ENCODE measurements around the gene POC1A.

POC1A gene

DNA sequence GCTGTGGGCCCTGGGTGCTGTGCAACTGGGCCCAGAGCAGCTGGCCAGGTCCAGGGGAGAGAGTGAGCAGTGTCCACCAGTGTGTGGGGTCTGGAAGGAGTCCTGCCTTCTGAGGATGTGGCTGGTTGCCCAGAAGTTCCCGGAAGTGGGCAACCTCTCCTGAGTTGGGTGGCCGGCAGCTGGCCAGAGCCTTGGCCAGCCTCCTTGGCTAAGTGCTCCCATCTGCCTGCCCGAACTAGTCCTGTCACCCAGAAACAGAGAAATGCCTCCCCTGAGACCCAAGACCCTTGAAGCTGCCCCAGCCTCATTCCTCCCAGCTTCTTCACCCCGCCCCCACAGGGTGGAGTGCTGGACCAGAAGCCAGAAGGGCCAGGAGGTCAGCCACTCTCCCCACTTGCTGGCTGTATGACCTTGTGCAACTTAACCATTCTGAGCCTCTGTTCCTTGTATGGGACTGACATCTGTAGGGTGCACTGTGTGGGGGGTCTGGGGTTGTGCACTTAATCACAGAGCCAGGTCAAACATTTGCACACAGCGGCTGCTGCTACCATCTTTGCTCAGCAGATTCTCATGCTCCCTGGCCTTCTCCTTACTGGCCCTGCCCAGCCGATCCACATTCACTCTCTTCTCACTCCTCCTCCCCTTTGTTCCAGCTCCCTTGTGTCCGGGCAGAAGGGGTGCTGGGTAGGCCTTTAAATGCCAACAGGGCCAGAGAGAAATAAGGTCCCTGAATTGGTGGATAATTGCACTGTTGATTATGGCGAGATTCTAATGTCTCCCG lies 36.3 kb upstream of the POC1A start:
- TF ChIP-seq, protein P1, sequence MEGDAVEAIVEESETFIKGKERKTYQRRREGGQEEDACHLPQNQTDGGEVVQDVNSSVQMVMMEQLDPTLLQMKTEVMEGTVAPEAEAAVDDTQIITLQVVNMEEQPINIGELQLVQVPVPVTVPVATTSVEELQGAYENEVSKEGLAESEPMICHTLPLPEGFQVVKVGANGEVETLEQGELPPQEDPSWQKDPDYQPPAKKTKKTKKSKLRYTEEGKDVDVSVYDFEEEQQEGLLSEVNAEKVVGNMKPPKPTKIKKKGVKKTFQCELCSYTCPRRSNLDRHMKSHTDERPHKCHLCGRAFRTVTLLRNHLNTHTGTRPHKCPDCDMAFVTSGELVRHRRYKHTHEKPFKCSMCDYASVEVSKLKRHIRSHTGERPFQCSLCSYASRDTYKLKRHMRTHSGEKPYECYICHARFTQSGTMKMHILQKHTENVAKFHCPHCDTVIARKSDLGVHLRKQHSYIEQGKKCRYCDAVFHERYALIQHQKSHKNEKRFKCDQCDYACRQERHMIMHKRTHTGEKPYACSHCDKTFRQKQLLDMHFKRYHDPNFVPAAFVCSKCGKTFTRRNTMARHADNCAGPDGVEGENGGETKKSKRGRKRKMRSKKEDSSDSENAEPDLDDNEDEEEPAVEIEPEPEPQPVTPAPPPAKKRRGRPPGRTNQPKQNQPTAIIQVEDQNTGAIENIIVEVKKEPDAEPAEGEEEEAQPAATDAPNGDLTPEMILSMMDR (IDR thresholded peaks at IDR 0.05; ENCODE audit: low read depth, low read length): no peak
- no peak overlapping the region for H3K4me3 ChIP-seq (ENCODE audit: low read depth, low read length)

DNA sequence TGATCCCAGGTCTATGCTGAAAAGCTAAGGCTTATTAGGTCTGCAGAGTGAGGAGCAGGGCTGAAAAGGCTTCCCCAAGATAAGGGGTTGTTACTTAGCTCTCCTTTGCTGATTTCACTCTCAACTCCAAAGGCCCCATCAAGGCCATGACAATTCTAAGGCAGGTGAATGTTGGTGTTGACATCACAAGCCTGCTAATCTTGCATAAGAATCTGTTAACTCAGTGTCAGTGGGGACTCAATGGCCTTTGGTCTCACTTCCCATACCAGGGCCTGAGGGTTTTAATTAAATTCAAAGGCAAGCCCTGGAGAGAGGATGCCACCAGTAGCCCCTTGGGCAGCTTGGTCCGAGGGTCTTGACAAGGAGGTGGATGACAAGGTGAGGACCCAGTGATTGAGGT lies 34.3 kb upstream of the POC1A start:
- no peak overlapping the region for H3K4me3 ChIP-seq (ENCODE audit: low read depth, low read length)
- TF ChIP-seq, protein P1 (IDR thresholded peaks at IDR 0.05; ENCODE audit: low read depth, low read length): no peak

DNA sequence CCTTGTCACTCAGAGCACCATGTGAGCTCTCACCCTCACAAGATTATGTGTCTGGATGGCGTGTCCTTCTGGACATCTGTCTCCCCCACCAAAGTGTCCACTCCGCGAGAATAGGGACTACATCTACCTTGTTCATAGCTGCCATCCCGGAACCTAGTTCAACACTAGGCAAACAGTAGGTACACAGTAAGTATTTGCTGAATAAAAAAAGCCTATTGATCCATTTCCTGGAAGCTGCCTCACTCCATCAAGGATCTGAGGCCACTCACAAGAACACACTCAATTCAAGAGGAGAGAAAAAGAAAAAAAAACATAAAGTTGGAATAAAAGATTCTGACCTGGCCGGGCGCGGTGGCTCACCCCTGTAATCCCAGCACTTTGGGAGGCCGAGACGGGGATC lies 32.5 kb upstream of the POC1A start:
- TF ChIP-seq, protein P1 (IDR thresholded peaks at IDR 0.05; ENCODE audit: low read depth, low read length): no peak
- no peak overlapping the region for H3K4me3 ChIP-seq (ENCODE audit: low read depth, low read length)

DNA sequence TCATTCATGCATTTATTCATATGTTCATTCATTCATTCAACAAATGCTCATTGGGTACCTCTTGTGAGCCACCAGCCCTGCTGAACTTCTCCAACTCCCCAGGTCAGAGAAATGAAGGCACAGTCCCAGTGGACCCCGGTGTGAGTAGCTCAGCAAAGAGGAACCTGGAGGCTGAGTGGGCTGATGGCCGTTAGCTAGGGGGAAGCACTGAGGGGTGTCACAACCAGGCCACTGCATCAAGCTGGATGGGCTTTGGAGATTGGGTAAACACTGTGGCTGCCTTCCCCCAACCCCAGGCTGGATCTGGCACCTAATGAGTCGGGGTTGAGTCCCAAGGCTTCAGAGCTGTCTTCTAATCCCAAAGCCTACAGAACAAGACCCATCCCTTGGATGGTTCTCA lies 31.6 kb upstream of the POC1A start:
- TF ChIP-seq, protein P1 (IDR thresholded peaks at IDR 0.05; ENCODE audit: low read depth, low read length): no peak
- H3K4me3 ChIP-seq (ENCODE audit: low read depth, low read length): no peak overlapping the region

DNA sequence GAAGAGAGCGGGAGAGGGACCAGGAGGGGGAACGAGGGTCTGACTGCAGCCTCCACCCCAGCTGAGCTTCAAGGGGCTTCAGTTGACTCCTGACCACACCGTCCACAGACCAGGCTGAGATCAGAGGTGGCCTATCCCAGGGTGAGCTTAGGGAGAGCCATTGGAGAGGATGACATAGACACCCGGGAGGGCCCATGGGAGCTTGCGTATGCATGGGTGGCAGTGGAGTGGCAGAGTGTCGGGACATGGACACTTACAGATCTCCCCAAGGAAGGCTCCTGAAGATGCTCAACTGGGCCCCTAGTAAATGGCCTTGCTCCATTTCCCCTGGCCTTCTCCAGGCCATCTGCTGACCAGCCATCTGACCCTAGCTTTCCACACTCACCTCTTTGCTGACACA lies 31.1 kb upstream of the POC1A start:
- no peak overlapping the region for H3K4me3 ChIP-seq (ENCODE audit: low read depth, low read length)
- TF ChIP-seq, protein P1 (IDR thresholded peaks at IDR 0.05; ENCODE audit: low read depth, low read length): no peak

DNA sequence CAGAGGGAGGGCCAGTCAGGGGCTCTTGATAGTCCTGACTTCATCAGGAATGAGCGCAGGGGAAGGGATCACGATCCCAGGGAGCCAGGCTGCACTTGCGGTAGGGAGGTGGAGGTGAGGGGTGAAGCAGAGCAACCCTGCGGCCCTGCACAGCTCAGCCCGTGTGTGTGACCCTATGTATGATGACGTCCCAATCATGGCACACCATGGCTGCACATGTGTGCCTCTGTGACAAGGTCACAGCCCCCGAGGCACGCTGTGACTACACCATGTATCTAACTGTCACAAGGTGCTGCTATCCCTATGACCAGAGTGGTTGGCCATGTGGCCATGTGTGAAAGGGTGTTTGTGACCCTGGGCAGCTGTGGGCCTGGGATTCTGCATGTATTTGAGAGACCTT lies 30.5 kb upstream of the POC1A start:
- TF ChIP-seq, protein P1 (IDR thresholded peaks at IDR 0.05; ENCODE audit: low read depth, low read length): no peak
- no peak overlapping the region for H3K4me3 ChIP-seq (ENCODE audit: low read depth, low read length)

DNA sequence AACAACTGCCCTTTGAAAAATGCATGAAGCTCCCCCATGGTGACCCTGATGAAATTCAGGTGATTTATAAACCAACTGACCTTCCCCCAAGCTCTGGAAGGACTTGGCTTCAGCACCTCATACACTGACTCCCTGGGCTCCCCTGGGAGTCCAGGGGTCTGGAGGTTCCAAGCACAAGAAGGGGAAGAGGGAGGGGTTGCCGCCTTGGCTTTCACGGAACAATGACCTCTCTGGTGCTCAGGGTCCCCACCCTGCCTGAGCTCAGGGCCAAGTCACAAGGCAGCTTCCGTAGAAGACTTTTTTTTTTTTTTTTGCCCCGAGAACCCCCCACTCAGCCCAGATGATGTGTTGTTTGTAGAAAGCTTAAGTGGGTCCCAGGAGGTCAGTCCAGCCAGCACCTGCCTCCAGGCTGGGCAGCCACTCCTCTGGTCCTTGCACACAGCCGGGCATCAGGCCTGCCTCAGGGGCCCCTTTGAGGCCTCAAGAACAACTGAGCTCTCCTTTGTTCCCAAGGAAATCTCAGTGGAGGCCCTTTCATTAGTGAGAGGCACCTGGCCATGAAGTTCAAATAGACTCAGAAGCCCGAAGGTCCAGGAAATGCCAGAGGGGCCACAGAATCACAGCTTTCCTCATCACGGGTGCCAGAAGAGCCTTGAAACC lies 29.7 kb upstream of the POC1A start:
- TF ChIP-seq, protein P1 (IDR thresholded peaks at IDR 0.05; ENCODE audit: low read depth, low read length): no peak
- no peak overlapping the region for H3K4me3 ChIP-seq (ENCODE audit: low read depth, low read length)

Data from WI38 (cell line).